ENCODE results near the gene ACTN2. TPM values are rescaled to one million over a fixed set of nuclear protein-coding genes. Genes with fewer than 3 reads are reported as not detected.

Gene ACTN2
- total RNA-seq, 1 donor from 2014 or later, result 1.9 TPM

DNA sequence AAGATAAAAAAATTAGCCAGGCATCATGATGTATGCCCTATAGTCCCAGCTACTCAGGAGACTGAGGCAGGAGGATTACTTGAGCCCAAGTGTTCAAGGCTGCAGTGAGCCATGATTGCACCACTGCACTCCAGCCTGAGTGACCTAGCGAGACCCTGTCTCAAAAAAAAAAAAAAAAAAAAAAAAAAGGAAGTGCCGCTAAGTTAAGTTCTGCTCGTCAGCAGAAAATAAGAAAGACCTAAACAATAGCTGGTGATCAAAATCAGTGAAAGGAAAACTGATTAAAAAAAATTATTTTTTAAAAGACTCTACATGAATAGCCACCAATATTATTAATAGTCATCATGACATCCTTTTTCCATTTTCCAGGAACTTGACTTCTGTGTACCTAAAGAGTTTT, 64.6 kb downstream of the ACTN2 start:
- H3K9me3 Mint-ChIP-seq, result no peaks in the 10 kb centered on the region
- H3K27me3 Mint-ChIP-seq (ENCODE audit: low read depth), result no peaks in the 10 kb centered on the region
- no peak for DNase-seq (ENCODE audit: low spot score in 2 of 2, unreplicated experiment in 2 of 2)
- TF ChIP-seq, protein P1, sequence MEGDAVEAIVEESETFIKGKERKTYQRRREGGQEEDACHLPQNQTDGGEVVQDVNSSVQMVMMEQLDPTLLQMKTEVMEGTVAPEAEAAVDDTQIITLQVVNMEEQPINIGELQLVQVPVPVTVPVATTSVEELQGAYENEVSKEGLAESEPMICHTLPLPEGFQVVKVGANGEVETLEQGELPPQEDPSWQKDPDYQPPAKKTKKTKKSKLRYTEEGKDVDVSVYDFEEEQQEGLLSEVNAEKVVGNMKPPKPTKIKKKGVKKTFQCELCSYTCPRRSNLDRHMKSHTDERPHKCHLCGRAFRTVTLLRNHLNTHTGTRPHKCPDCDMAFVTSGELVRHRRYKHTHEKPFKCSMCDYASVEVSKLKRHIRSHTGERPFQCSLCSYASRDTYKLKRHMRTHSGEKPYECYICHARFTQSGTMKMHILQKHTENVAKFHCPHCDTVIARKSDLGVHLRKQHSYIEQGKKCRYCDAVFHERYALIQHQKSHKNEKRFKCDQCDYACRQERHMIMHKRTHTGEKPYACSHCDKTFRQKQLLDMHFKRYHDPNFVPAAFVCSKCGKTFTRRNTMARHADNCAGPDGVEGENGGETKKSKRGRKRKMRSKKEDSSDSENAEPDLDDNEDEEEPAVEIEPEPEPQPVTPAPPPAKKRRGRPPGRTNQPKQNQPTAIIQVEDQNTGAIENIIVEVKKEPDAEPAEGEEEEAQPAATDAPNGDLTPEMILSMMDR (IDR thresholded peaks at IDR 0.05; ENCODE audit: unreplicated experiment), result no peak
- no peaks in the 10 kb centered on the region for H3K36me3 Mint-ChIP-seq
- H3K4me3 Mint-ChIP-seq, result no peak overlapping the region
- no peak overlapping the region for H3K27ac Mint-ChIP-seq
- H3K4me1 Mint-ChIP-seq, result peaks cover 16% of the 10 kb centered on the region

DNA sequence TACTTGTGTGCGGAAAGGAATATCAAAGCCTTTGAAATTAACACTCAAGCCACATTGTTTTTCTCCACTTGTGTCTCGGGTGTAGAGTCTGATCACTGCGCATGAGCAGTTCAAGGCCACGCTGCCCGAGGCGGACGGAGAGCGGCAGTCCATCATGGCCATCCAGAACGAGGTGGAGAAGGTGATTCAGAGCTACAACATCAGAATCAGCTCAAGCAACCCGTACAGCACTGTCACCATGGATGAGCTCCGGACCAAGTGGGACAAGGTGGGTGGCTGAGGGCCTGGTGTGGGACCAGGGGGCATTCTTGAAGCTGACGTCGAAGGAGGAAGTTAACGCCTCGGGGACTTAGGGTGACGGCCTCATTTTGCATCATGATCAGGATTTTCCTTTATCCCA, 65.1 kb downstream of the ACTN2 start:
- Mint-ChIP-seq H3K27ac (no peak overlapping the region), H3K4me3 (no peak overlapping the region), H3K27me3 (ENCODE audit: low read depth) (no peaks in the 10 kb centered on the region), H3K9me3 (no peaks in the 10 kb centered on the region), H3K4me1 (peaks cover 16% of the 10 kb centered on the region), H3K36me3 (no peaks in the 10 kb centered on the region)
- DNase-seq (ENCODE audit: low spot score in 2 of 2, unreplicated experiment in 2 of 2), result no peak
- TF ChIP-seq, protein P1 (IDR thresholded peaks at IDR 0.05; ENCODE audit: unreplicated experiment), result no peak

DNA sequence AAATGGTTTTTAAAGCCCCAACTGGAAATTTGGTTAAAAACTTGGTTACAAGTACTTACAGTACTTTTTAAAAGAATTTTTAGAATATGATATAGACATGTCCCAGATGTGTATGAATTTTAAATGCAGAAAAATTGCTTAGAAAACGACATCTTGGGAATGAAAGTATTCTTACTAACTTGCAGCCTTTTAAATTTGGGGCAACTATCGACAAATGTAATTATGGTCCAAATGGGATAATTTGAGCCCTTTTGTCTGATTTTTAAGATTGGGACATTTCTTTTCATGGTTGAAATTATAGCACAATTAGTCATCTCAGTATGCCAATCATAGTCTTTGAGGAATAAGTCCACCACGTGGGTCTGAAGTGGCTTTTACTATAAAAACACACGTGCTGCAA, 65.6 kb downstream of the ACTN2 start:
- Mint-ChIP-seq H3K36me3 (no peaks in the 10 kb centered on the region), H3K4me1 (peaks cover 16% of the 10 kb centered on the region), H3K27ac (no peak overlapping the region)

DNA sequence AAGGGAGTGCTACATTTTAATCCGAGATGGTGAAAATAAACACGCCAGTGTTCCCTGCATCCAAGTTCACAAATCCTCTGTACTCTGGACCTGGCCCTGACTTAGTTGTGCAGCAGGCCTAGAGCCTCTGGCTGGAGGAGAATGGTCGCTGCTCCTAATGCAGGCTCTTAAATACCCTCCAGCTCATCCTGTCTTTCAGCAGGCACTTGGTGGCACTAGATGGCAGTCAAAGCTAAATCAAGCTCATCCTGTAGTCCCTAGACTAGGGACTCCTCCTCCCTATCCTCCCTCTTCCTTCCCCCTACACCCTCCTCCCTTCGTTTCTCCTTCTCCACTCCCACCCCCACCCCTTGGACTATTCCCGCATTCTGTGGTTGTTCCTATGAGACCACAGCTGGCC, 67.2 kb downstream of the ACTN2 start:
- H3K36me3 Mint-ChIP-seq, result no peaks in the 10 kb centered on the region
- no peaks in the 10 kb centered on the region for H3K27me3 Mint-ChIP-seq (ENCODE audit: low read depth)
- DNase-seq (ENCODE audit: low spot score in 2 of 2, unreplicated experiment in 2 of 2), result no peak
- no peak overlapping the region for H3K27ac Mint-ChIP-seq
- no peak overlapping the region for H3K4me3 Mint-ChIP-seq
- TF ChIP-seq, protein P1 (IDR thresholded peaks at IDR 0.05; ENCODE audit: unreplicated experiment), result no peak
- H3K9me3 Mint-ChIP-seq, result no peaks in the 10 kb centered on the region
- H3K4me1 Mint-ChIP-seq, result peaks cover 16% of the 10 kb centered on the region

More for the DNA sequence above, 65.6 kb downstream of the ACTN2 start:
- DNase-seq (ENCODE audit: low spot score in 2 of 2, unreplicated experiment in 2 of 2), result no peak
- Mint-ChIP-seq H3K9me3 (no peaks in the 10 kb centered on the region), H3K4me3 (no peak overlapping the region), H3K27me3 (ENCODE audit: low read depth) (no peaks in the 10 kb centered on the region)
- TF ChIP-seq, protein P1 (IDR thresholded peaks at IDR 0.05; ENCODE audit: unreplicated experiment), result no peak

DNA sequence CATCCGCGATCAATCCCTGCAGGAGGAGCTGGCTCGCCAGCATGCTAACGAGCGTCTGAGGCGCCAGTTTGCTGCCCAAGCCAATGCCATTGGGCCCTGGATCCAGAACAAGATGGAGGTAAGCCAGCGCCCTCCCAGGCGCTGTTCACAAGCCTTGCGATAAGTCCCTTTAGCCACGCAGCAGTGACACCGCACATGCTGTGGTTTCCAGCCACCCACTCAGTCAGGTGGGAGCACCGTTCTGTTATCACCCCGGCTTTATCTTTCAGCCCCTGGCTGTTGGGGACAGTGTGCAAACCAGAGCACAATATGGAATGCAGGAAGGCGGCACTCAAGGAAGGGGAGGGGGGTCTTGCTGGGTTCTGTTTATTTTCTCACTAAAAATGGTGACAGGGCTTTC, 67.7 kb downstream of the ACTN2 start:
- no peaks in the 10 kb centered on the region for H3K36me3 Mint-ChIP-seq
- TF ChIP-seq, protein P1 (IDR thresholded peaks at IDR 0.05; ENCODE audit: unreplicated experiment), result no peak
- H3K27me3 Mint-ChIP-seq (ENCODE audit: low read depth), result no peaks in the 10 kb centered on the region
- peaks cover 16% of the 10 kb centered on the region for H3K4me1 Mint-ChIP-seq
- no peaks in the 10 kb centered on the region for H3K9me3 Mint-ChIP-seq
- H3K27ac Mint-ChIP-seq, result no peak overlapping the region
- no peak for DNase-seq (ENCODE audit: low spot score in 2 of 2, unreplicated experiment in 2 of 2)
- H3K4me3 Mint-ChIP-seq, result no peak overlapping the region

Measured in mesothelial cell of epicardium (in vitro differentiated cells).